HepG2 (cell line): ENCODE results near the gene HLA-DOA. TPM values are rescaled to one million over a fixed set of nuclear protein-coding genes. Genes with fewer than 3 reads are reported as not detected.

Source experiments
- EHMT2 ChIP-seq: fragments of 200-600 bp; sonication (generic); IDR thresholded peaks from 2 replicates; pipeline ENCODE4 v1.7.0; 2017; ENCODE audit warnings: antibody characterized with exemption, low read depth, low read length, borderline replicate concordance
- ELF1 ChIP-seq: sonication (generic); formaldehyde crosslinking; IDR thresholded peaks from 2 replicates; pipeline ENCODE4 v1.4.0; 2020; ENCODE audit warnings: missing genetic modification reagents
- FLYWCH1 ChIP-seq: sonication (generic); formaldehyde crosslinking; IDR thresholded peaks from 2 replicates; pipeline ENCODE4 v1.8.1; 2023; ENCODE audit warnings: mild to moderate bottlenecking, missing genetic modification reagents
- GTF3A ChIP-seq: sonication (generic); formaldehyde crosslinking; conservative IDR thresholded peaks from 2 replicates; pipeline ENCODE4 v1.4.0; 2020; ENCODE audit warnings: mild to moderate bottlenecking, missing genetic modification reagents
- MED8 ChIP-seq: sonication (generic); formaldehyde crosslinking; IDR thresholded peaks from 2 replicates; pipeline ENCODE4 v1.8.1; 2023; ENCODE audit warnings: mild to moderate bottlenecking, missing genetic modification reagents; ENCODE audit not compliant: insufficient replicate concordance
- SAP130 ChIP-seq: IDR thresholded peaks from 2 replicates; pipeline ENCODE4 v1.6.1; 2016; ENCODE audit warnings: low read depth
- SIX4 ChIP-seq: sonication (generic); formaldehyde crosslinking; IDR thresholded peaks from 2 replicates; pipeline ENCODE4 v1.4.0; 2020; ENCODE audit warnings: missing genetic modification reagents
- SMARCC2 ChIP-seq: fragments of 450-650 bp; IDR thresholded peaks from 2 replicates; pipeline ENCODE4 v1.6.1; 2017; ENCODE audit warnings: antibody characterized with exemption, mild to moderate bottlenecking
- SMC3 ChIP-seq: IDR thresholded peaks from 2 replicates; pipeline ENCODE4 v1.6.1; 2011; ENCODE audit warnings: low read length, improper control_type of control experiment
- SRSF9 ChIP-seq: fragments of 200-400 bp; formaldehyde crosslinking; IDR thresholded peaks from 2 replicates; pipeline ENCODE4 v1.6.1; 2018; ENCODE audit warnings: borderline replicate concordance, mild to moderate bottlenecking, low read depth, low read length; ENCODE audit not compliant: insufficient read depth, poor library complexity, severe bottlenecking
- ZNF251 ChIP-seq: sonication (generic); formaldehyde crosslinking; IDR thresholded peaks from 2 replicates; pipeline ENCODE4 v1.9.0; 2021; ENCODE audit warnings: mild to moderate bottlenecking, missing genetic modification reagents
- ZNF337 ChIP-seq: sonication (generic); formaldehyde crosslinking; IDR thresholded peaks from 2 replicates; pipeline ENCODE4 v1.5.1; 2020; ENCODE audit warnings: missing genetic modification reagents, low read depth, mild to moderate bottlenecking, borderline replicate concordance
- ZNF839 ChIP-seq: sonication (generic); formaldehyde crosslinking; IDR thresholded peaks from 2 replicates; pipeline ENCODE4 v1.4.0; 2020; ENCODE audit warnings: missing genetic modification reagents, mild to moderate bottlenecking, borderline replicate concordance
- polyA plus RNA-seq, 8 experiments: library from polyadenylated mRNA; depleted of rRNA in 3 of 8; stranded (reverse) in 7 of 8; unstranded in 1 of 8; fragments of >200 nt; fragmentation: Illumina TruSeq in 4 of 8; extraction: Trizol in 4 of 8; gene quantifications; 2 replicates each; pipeline versions ENCODE4 v1.2.1 to v1.2.3, GENCODE V29; 2011 to 2016; ENCODE audit warnings: low read depth in 4 of 8, missing spikeins in 1 of 8, mixed read lengths in 1 of 8; ENCODE audit not compliant: insufficient read depth in 1 of 8
- total RNA-seq, 5 experiments: library from RNA; depleted of rRNA; stranded (reverse); fragments of >200 nt; fragmentation: Illumina TruSeq; extraction: Trizol; gene quantifications; 2 replicates each; pipeline ENCODE4 v1.2.3, GENCODE V29; 2016; ENCODE audit warnings: low read depth in 1 of 5
- TF ChIP-seq, protein P1 (sequence below): sonication (generic); formaldehyde crosslinking; IDR thresholded peaks from 2 replicates; pipeline ENCODE4 v1.8.0; 2022; ENCODE audit warnings: mild to moderate bottlenecking, missing genetic modification reagents, moderate library complexity
- TF ChIP-seq, protein P2 (sequence below): IDR thresholded peaks from 2 replicates; pipeline ENCODE4 v1.6.1; 2012; ENCODE audit warnings: inconsistent platforms
- TF ChIP-seq, protein P3 (sequence below): IDR thresholded peaks from 2 replicates; pipeline ENCODE4 v1.6.1; 2016; ENCODE audit warnings: low read depth
- TF ChIP-seq, protein P4 (sequence below): fragments of 450-650 bp; IDR thresholded peaks from 2 replicates; pipeline ENCODE4 v1.6.1; 2016
- TF ChIP-seq, protein P5 (sequence below): sonication (generic); formaldehyde crosslinking; IDR thresholded peaks from 2 replicates; pipeline ENCODE4 v1.8.1; 2023; ENCODE audit warnings: missing genetic modification reagents, mild to moderate bottlenecking, borderline replicate concordance
- TF ChIP-seq, protein P6 (sequence below): sonication (generic); formaldehyde crosslinking; IDR thresholded peaks from 2 replicates; pipeline ENCODE4 v1.4.0; 2020; ENCODE audit warnings: mild to moderate bottlenecking, missing genetic modification reagents

HLA-DOA gene
- total and polyA plus RNA-seq, 2 of the 13 experiments (the other 11 are each of a cell fraction or from before 2014, with no cell fraction given), result 0.03 to 0.09 TPM

DNA sequence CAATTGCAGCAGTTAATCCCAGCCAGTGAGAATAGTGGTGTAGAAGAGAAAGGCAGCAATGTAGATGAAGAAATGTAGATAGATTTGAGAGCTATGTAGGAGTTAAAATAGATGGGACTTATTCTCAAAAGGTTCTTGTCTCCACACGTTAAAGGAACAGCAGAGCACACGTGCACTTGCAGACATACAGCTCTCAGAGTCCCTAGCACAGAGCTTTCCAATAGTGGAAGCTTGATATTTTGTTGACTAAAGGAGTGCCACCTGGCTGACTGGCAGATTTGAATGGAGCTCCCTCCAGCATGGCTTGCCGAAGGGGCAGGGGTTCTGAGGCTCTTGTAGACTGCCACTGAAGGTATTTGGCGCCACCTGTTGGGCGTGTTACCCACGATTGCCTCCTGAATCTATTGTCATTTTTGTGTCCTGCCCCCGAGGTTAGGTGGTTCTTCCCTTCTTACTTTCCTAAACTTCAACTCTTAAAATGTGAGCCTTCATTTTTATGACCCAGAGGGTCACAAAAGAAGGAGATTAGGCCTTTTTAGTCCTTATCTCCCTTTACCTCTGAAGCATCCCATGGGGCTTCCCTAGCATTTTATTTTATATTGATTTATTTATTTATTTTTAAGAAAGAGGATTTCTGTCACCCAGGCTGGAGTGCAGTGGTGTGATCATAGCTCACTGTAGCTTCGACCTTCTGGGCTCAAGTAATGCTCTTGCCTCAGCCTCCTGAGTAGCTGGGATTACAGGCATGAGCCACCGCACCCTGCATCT is 24.6 kb downstream of the HLA-DOA start (continued):
- TF ChIP-seq SAP130 (CRISPR knock-in tag) (no peak), ZNF251 (CRISPR knock-in tag) (no peak), SIX4 (CRISPR knock-in tag) (no peak), GTF3A (CRISPR knock-in tag) (no peak), ELF1 (no peak), SRSF9 (no peak), ZNF337 (no peak), ZNF839 (no peak), SMC3 (peak; percentile 96), MED8 (CRISPR knock-in tag) (no peak), SMARCC2 (no peak), FLYWCH1 (CRISPR knock-in tag) (no peak), EHMT2 (no peak)
- TF ChIP-seq, protein P1, sequence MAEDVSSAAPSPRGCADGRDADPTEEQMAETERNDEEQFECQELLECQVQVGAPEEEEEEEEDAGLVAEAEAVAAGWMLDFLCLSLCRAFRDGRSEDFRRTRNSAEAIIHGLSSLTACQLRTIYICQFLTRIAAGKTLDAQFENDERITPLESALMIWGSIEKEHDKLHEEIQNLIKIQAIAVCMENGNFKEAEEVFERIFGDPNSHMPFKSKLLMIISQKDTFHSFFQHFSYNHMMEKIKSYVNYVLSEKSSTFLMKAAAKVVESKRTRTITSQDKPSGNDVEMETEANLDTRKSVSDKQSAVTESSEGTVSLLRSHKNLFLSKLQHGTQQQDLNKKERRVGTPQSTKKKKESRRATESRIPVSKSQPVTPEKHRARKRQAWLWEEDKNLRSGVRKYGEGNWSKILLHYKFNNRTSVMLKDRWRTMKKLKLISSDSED, result no peak
- TF ChIP-seq, protein P2, sequence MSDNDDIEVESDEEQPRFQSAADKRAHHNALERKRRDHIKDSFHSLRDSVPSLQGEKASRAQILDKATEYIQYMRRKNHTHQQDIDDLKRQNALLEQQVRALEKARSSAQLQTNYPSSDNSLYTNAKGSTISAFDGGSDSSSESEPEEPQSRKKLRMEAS, result no peak
- TF ChIP-seq, protein P3, sequence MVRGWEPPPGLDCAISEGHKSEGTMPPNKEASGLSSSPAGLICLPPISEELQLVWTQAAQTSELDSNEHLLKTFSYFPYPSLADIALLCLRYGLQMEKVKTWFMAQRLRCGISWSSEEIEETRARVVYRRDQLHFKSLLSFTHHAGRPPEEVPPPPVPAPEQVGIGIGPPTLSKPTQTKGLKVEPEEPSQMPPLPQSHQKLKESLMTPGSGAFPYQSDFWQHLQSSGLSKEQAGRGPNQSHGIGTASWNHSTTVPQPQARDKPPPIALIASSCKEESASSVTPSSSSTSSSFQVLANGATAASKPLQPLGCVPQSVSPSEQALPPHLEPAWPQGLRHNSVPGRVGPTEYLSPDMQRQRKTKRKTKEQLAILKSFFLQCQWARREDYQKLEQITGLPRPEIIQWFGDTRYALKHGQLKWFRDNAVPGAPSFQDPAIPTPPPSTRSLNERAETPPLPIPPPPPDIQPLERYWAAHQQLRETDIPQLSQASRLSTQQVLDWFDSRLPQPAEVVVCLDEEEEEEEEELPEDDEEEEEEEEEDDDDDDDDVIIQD (CRISPR knock-in tag), result no peak
- TF ChIP-seq, protein P4, sequence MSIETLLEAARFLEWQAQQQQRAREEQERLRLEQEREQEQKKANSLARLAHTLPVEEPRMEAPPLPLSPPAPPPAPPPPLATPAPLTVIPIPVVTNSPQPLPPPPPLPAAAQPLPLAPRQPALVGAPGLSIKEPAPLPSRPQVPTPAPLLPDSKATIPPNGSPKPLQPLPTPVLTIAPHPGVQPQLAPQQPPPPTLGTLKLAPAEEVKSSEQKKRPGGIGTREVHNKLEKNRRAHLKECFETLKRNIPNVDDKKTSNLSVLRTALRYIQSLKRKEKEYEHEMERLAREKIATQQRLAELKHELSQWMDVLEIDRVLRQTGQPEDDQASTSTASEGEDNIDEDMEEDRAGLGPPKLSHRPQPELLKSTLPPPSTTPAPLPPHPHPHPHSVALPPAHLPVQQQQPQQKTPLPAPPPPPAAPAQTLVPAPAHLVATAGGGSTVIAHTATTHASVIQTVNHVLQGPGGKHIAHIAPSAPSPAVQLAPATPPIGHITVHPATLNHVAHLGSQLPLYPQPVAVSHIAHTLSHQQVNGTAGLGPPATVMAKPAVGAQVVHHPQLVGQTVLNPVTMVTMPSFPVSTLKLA, result no peak
- TF ChIP-seq, protein P5, sequence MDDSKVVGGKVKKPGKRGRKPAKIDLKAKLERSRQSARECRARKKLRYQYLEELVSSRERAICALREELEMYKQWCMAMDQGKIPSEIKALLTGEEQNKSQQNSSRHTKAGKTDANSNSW, result no peak
- TF ChIP-seq, protein P6, sequence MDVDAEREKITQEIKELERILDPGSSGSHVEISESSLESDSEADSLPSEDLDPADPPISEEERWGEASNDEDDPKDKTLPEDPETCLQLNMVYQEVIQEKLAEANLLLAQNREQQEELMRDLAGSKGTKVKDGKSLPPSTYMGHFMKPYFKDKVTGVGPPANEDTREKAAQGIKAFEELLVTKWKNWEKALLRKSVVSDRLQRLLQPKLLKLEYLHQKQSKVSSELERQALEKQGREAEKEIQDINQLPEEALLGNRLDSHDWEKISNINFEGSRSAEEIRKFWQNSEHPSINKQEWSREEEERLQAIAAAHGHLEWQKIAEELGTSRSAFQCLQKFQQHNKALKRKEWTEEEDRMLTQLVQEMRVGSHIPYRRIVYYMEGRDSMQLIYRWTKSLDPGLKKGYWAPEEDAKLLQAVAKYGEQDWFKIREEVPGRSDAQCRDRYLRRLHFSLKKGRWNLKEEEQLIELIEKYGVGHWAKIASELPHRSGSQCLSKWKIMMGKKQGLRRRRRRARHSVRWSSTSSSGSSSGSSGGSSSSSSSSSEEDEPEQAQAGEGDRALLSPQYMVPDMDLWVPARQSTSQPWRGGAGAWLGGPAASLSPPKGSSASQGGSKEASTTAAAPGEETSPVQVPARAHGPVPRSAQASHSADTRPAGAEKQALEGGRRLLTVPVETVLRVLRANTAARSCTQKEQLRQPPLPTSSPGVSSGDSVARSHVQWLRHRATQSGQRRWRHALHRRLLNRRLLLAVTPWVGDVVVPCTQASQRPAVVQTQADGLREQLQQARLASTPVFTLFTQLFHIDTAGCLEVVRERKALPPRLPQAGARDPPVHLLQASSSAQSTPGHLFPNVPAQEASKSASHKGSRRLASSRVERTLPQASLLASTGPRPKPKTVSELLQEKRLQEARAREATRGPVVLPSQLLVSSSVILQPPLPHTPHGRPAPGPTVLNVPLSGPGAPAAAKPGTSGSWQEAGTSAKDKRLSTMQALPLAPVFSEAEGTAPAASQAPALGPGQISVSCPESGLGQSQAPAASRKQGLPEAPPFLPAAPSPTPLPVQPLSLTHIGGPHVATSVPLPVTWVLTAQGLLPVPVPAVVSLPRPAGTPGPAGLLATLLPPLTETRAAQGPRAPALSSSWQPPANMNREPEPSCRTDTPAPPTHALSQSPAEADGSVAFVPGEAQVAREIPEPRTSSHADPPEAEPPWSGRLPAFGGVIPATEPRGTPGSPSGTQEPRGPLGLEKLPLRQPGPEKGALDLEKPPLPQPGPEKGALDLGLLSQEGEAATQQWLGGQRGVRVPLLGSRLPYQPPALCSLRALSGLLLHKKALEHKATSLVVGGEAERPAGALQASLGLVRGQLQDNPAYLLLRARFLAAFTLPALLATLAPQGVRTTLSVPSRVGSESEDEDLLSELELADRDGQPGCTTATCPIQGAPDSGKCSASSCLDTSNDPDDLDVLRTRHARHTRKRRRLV (CRISPR knock-in tag), result no peak
